Measurements from ENCODE around the gene LONRF2.
A peak's percentile ranks its signal among the peaks of the same experiment; 100 is the strongest.

The LONRF2 gene

DNA sequence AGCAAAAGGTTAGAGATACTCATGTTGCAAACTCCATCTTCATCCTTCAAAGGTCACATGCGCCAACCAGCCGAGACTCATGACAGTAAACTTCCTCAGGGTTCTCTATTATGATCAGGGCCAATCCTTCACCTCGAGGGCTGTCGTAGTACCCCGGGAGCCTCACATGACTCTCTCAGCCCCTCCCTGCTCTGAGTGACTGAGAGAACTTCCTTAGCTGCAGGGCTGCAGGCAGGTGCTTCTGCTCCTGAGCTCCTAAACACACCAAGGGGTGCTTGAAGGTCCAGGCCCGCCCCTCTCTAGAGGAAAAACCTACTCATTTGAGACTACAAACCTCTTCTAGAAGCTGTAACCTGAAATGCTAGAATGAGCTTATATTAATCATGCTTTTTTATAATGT is 48.2 kb downstream of the LONRF2 start:
- no peak for DNase-seq

DNA sequence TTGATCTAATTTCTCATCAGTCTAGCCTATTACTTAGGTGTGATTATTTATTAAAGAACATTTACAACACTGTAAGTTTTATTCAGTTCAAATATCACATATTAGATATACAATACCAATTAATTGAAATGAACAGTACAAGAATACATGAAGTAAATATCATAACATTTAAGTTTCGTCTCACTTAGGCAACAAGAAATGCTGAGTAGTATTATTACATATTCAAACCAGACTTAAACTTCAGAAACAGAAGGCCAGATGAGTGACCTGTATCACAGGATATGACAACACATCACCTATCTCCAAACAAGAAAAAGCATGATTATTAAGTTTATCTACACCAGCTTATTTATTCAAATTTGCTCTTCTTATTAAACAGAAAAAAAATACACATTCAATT is 48.9 kb downstream of the LONRF2 start:
- no peak for DNase-seq

- DNase-seq = no peak
Observed at GRCh38 chr2:100272841-100273329, 49.4 kb downstream of the LONRF2 start.

DNA sequence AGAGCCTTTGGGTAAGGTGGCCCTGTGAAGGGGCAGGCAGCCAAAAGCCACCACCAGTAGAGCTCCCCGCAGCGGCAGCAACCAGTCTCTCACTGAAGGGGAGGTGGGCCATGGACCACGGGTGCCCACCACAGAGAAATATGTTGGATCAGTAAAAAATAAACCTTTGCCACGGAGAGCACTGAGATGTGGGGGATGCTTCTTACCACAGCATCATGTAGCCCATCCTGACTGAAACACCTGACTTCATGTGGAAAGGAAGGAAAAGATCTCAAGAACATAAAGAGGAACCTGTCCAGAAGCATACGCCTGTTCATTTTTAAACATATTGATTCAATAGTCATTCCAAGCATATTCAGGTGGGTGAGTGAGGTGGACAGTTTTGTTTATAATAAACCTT is 51.1 kb downstream of the LONRF2 start:
- no peak for DNase-seq

DNA sequence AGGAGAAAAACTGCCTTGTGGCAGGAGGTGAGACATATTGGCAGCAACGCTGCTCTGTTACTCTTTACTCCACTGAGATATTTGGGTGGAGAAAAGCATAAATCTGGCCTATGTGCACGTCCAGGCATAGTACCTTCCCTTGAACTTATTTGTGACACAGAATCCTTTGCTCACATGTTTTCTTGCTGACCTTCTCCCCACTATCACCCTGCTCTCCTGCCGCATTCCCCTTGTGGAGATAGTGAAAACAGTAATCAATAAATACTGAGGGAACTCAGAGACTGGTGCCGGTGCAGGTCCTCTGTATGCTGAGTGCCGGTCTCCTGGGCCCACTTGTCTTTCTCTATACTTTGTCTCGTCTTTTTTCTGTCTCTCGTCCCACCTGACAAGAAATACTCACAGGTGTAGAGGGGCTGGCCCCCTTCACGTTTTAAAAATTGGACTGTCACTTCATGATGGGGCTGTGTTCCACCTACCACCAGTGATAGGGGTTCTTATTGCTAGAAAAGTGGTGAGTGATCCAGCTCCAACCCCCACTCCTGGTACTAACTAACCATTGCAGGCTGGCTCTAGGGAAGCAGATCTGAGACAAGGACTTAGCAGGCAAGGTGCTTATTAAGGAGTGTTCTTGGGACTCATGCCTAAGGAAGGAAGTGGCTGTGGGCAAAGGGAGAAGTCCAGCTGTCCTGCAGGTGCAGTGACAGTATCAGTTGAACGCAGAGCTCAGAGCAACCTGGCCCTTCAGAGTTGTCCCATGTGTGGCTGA is 51.7 kb downstream of the LONRF2 start:
- no peak for DNase-seq

- DNase-seq = no peak
Observed at GRCh38 chr2:100269889-100270288, 52.4 kb downstream of the LONRF2 start.

DNA sequence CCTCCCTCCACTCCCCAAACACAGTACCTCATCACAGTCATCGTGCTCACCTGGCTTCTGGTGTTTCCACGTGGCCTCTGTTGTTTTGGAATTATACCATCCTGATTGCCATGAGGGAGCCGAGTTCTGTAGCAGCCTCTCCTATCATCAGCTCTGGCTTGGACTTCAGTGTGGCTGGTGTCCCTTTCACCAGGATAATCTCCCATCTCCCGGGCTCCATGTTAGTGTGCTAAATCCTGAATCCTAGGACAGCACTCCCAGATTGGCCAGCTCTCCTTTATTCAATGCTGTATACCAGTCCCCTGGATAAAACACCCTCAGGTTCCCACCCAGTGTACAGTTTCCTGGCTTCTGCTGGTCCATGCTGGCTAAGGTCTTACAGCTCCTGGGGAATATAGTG is 53.3 kb downstream of the LONRF2 start:
- DNase-seq = no peak

- no peak for DNase-seq
Observed at GRCh38 chr2:100267751-100268150, 54.5 kb downstream of the LONRF2 start.

GRCh38 chr2:100266126-100266525 is 56.2 kb downstream of the LONRF2 start:
- no peak for DNase-seq

- DNase-seq = no peak
Observed at GRCh38 chr2:100265226-100265625, 57.1 kb downstream of the LONRF2 start.

GRCh38 chr2:100264651-100265050 is 57.6 kb downstream of the LONRF2 start:
- no peak for DNase-seq

- no peak for DNase-seq
Observed at GRCh38 chr2:100264121-100264520, 58.2 kb downstream of the LONRF2 start.

DNA sequence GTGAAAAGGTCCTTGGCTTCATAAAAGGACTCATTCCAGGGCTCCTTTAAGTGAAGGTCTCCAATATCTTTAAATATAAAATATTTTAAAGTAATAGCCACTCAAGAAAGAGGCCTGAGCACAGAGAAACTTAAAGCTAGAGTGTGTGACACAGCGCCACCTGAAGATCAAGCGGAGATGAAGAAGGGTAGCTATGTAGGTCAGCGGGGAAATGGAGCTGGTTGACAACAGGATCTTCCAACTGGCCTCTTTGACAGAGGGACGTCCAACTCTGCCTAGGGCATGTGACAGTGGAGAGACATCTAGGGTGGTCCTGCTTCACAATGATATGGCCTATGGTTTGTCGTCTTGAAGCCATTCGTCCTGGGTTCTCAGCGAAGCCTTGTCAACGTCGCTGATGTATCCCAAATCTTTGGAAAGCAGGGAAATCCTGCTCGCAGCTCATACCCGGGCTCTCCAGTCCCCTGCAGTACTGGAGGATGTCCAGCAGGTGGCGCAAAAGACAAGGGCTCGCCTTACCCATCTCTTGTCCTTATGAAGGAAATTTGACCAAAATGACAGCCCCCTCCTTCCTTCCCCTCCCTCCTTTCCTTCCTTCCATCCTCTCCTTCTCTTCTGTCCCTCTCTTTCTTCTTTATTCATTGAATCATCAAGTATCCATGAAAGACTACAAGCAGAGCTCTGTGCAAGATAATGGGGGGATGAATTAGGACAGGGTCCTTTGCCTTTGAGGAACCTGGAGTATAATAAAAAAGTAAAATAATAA is 59.6 kb downstream of the LONRF2 start:
- peak; percentile 42 for DNase-seq

DNA sequence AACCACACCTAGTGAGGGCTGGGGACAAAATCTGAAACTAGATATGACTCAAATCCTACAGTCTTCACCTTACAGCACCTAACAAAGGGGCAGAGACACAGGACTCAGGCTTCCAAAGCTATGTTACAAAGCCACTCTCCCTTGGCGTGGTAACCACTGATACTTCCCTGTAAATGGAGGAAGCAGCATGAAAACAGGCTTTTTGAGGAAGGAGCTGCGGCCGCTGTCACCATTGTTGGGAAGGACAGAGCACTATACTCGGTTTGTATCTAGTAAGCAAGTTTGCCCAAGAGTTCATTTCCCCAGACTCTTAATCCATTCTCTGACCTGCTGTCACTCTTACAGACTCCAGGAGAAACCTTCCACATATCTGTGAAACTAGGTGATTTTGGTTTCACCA is 60.3 kb downstream of the LONRF2 start:
- no peak for DNase-seq

DNA sequence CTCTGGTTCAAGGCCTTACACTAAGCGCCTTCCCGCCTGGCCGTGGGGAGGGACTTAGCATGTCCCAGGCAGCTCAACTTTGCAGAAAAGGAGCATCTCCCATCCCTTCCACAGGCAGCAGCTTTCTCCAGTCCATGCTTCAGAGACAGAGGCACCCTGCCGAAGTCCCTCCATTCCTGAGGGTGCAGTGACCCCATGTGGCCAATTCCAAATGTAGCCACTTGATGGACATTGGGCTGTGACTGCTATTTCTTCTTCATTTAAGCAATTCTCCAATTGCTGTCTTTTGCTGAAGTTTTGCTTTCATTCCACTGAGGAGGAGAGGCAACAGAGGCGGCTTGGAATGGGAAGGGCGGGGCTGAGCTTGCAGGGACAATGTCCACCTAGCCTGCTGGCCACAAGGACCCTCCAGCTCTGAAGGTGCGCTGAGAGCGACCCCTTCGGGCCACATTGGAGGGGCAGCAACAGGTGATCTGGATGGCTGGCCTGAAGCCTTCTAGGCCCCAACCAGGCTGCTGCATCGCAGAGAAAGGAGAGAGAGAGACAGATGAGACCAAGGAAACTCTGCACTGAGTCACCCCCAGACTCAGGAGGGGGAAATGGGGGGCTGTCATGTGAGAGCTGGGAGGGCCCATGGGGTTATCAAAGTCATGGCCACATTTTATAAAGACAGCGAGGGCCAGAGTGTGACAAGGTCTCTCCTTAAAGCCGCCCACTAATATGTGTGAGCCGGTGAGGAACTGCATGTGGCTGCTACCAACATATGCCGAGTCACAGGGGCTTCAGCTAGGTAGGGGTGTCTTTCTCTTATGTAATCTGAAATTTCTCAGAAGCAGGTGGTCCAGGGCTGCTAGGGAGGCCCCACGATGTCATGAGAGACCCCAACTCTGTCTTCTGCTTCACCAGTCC is 61.3 kb downstream of the LONRF2 start:
- peak; percentile 4 to 35 for DNase-seq

DNA sequence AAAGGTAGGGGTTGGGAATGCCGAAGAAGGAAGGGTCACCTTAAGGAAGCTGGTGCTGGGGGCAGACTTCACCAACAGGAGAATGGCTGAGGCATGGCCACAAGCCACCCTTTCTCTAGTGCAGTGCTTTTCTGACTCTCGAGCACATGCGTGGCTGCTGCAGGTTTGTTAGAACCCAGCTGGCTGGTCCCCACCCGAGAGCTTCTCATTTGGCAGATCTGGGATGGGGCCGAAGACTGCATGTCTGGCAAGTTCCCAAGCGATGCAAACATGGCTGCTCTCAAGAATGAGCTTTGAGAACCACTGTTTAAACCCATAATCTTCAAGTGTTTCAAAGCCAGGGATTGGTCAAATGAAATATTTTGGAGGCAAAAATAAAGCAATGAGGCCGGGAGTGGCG is 63.2 kb downstream of the LONRF2 start:
- no peak for DNase-seq

DNA sequence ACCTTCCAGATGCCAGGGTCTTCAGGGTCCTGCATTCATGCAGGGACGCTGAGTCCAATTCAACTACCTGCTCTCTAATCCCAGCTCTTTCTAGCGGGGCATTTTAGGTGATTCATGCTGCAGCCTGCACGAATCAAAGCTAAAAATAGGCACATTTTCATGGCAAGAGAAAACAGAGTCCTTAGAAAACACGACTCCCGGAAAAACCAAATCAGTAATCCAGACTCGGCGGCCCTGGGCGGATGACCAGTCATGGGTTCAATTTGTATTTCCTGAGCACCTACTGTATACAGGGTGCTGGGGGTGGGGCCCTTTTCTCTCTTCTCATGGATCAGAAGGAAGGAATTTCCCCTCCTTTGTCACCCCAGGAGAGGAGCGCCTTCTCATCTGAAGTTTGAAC is 64.4 kb downstream of the LONRF2 start:
- no peak for DNase-seq

GRCh38 chr2:100256849-100257248 is 65.5 kb downstream of the LONRF2 start:
- no peak for DNase-seq

DNA sequence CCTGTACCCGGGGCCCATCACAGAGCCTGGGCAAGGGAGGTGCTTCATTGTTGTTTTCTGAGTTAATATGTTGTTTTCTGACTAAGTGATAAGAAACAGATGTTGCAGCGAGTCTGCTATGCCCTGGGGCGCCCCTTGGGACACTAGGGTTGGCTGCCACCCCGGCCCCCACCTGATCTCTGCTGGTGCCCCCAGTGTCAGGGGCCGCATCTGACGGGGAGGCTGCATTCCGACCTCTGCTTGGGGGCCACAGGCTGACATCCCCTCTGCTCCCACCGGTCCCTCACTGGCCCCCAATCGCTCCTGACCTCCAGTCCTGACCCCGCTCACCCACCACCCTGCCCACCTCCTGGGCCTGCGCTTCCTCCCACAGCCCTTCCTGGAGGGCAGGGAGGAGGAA is 65.9 kb downstream of the LONRF2 start:
- DNase-seq = no peak

DNA sequence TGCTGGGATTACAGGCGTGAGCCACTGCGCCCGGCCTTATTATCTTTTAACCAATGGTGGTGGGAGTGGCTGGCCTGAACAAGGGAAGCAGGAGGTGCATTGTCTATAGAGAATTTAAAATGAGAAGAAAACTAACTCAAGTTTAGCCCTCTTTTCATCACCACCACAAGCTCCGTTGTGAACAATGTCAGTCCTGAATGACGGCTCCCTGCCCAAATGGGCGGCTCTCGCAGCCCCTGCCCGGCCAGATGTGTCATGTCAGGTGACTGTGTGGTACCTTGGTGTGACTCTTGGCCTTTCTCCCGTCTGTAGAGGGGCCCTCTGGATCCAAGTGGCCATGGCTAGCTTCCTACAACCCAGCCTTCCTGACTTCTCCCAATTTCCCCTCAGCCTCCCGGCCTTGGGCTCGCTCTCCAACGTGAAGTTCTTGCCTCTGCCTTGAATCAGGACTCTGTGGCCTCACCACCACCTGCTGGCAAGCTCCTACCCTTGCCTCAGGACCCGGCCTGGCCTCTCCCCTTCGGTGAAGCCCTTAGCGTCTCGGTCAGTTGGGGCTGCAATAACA is 67.6 kb downstream of the LONRF2 start:
- no peak for DNase-seq

DNA sequence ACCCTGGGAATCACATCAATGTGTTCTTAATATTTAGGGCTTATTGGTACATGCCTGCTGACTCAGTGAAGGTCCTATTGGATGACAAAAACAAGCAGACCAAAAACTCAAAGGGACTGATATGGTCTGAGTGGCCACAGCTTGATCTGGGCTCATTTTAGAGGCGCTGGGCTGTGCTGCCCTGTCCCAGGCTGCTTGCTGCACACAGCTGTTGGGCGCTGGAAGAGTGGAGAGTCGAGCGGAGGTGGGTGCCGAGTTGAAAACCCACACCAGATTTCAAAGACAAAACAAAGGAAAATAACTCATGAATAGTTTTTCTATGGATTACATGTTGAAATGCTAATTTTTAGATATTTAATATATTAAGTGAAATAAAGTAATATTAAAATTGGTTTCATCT is 68.5 kb downstream of the LONRF2 start:
- no peak for DNase-seq

- DNase-seq = no peak
Observed at GRCh38 chr2:100252811-100253698, 69.2 kb downstream of the LONRF2 start.
